SK-N-SH (cell line): ENCODE results near the gene XRN2. TPM values are rescaled to one million over a fixed set of nuclear protein-coding genes. Genes with fewer than 3 reads are reported as not detected.

Experiments
- CTCF ChIA-PET: fragments of 300-600, 350-600 bp; formaldehyde crosslinking; extraction: SDS; loops from one replicate; lab custom pipeline; 2021; lab: Yijun Ruan, JAX
- POLR2A ChIA-PET: fragments of 350-600 bp; sonication (Branson Sonifier 250); formaldehyde crosslinking; extraction: SDS; loops from one replicate; lab custom pipeline; 2020; ENCODE audit warnings: antibody characterized with exemption, inconsistent platforms; lab: Yijun Ruan, JAX
- DNase-seq: peaks from one replicate; pipeline ENCODE4 v3.0.0; 2012
- H2AFZ ChIP-seq: fragments of 200-600 bp; sonication (generic); 2 replicates; pipeline ENCODE4 v1.8.1; 2016; ENCODE audit warnings: antibody characterized with exemption, mild to moderate bottlenecking, low read depth
- H3F3A ChIP-seq: fragments of 200-600 bp; sonication (generic); replicated peaks from 2 replicates; pipeline ENCODE3; 2016; ENCODE audit warnings: antibody characterized with exemption, mild to moderate bottlenecking; ENCODE audit not compliant: insufficient read depth
- H3K27ac ChIP-seq, 2 experiments: fragments of 200-500 bp in 1 of 2; fragments of 200-600 bp in 1 of 2; sonication (Bioruptor generic) in 1 of 2; sonication (generic), shearing (Covaris generic) in 1 of 2; 2 replicates each; pipeline versions ENCODE4 v1.5.1 to v1.6.1; 2014 to 2016; ENCODE audit warnings: low read depth in 2 of 2, inconsistent platforms in 1 of 2, low read length in 1 of 2, mild to moderate bottlenecking in 1 of 2, mixed read lengths in 1 of 2
- H3K27me3 ChIP-seq: fragments of 200-600 bp; sonication (generic), shearing (Covaris generic); 2 replicates; pipeline ENCODE4 v1.6.1; 2016; ENCODE audit warnings: mixed run types; ENCODE audit not compliant: insufficient read depth
- H3K36me3 ChIP-seq, 2 experiments: fragments of 200-500 bp in 1 of 2; fragments of 200-600 bp in 1 of 2; sonication (Bioruptor generic) in 1 of 2; sonication (generic) in 1 of 2; replicated peaks in 1 of 2; 2 replicates each; pipeline versions ENCODE3 to v1.5.1; 2014 to 2016; ENCODE audit warnings: low read length in 1 of 2, mild to moderate bottlenecking in 1 of 2; ENCODE audit not compliant: insufficient read depth in 2 of 2, control insufficient read depth in 1 of 2
- H3K4me1 ChIP-seq, 2 experiments: fragments of 200-500 bp in 1 of 2; fragments of 200-600 bp in 1 of 2; sonication (Bioruptor generic) in 1 of 2; sonication (generic), shearing (Covaris generic) in 1 of 2; 2 replicates each; pipeline versions ENCODE4 v1.5.1 to v1.6.1; 2014 to 2016; ENCODE audit warnings: low read depth in 1 of 2, low read length in 1 of 2, mixed run types in 1 of 2; ENCODE audit not compliant: insufficient read depth in 2 of 2, control insufficient read depth in 1 of 2
- H3K4me2 ChIP-seq: fragments of 200-600 bp; sonication (generic), shearing (Covaris generic); 2 replicates; pipeline ENCODE4 v1.6.1; 2017; ENCODE audit warnings: mixed run types
- H3K4me3 ChIP-seq, 2 experiments: fragments of 200-500 bp in 1 of 2; fragments of 200-600 bp in 1 of 2; sonication (Bioruptor generic) in 1 of 2; sonication (generic), shearing (Covaris generic) in 1 of 2; 2 replicates each; pipeline versions ENCODE4 v1.5.1 to v1.8.1; 2014 to 2016; ENCODE audit warnings: low read depth in 2 of 2, inconsistent platforms in 1 of 2, low read length in 1 of 2, mild to moderate bottlenecking in 1 of 2, mixed read lengths in 1 of 2, moderate library complexity in 1 of 2
- H3K79me2 ChIP-seq: fragments of 200-600 bp; sonication (generic); 2 replicates; pipeline ENCODE4 v1.8.1; 2017; ENCODE audit warnings: mild to moderate bottlenecking; ENCODE audit not compliant: insufficient read depth
- H3K9ac ChIP-seq: fragments of 200-600 bp; sonication (generic); 2 replicates; pipeline ENCODE4 v1.6.1; 2017; ENCODE audit warnings: mixed run types
- H3K9me2 ChIP-seq: fragments of 200-600 bp; sonication (generic); 2 replicates; pipeline ENCODE4 v1.6.1; 2017; ENCODE audit warnings: mixed run types
- H3K9me3 ChIP-seq: fragments of 200-600 bp; sonication (generic); 2 replicates; pipeline ENCODE4 v1.6.1; 2017; ENCODE audit warnings: mixed run types, mild to moderate bottlenecking, moderate library complexity
- H4K20me1 ChIP-seq: fragments of 200-600 bp; sonication (generic); 2 replicates; pipeline ENCODE4 v1.6.1; 2017; ENCODE audit warnings: mild to moderate bottlenecking, mixed run types; ENCODE audit not compliant: insufficient read depth
- ELF1 ChIP-seq: IDR thresholded peaks from 2 replicates; pipeline ENCODE4 v1.4.0; 2012
- EP300 ChIP-seq, 2 experiments: IDR thresholded peaks; 2 replicates each; pipeline versions ENCODE4 v1.4.0 to v1.6.1; 2012; ENCODE audit warnings: borderline replicate concordance in 1 of 2, low read depth in 1 of 2, low read length in 1 of 2
- EZH2phosphoT487 ChIP-seq: fragments of 200-600 bp; sonication (generic); IDR thresholded peaks from 2 replicates; pipeline ENCODE4 v1.6.1; 2017; ENCODE audit warnings: low read depth, mixed run types, mild to moderate bottlenecking, antibody characterized with exemption, moderate library complexity, borderline replicate concordance
- FOXJ3 ChIP-seq: sonication (generic); formaldehyde crosslinking; IDR thresholded peaks from 2 replicates; pipeline ENCODE4 v1.5.1; 2020; ENCODE audit warnings: mild to moderate bottlenecking, missing genetic modification reagents
- FOXM1 ChIP-seq: IDR thresholded peaks from 2 replicates; pipeline ENCODE4 v1.4.0; 2012; ENCODE audit warnings: low read depth, mild to moderate bottlenecking
- GATA2 ChIP-seq: sonication (generic); formaldehyde crosslinking; IDR thresholded peaks from 2 replicates; pipeline ENCODE4 v1.5.0; 2020; ENCODE audit warnings: mild to moderate bottlenecking, missing genetic modification reagents
- NFIC ChIP-seq: IDR thresholded peaks from 2 replicates; pipeline ENCODE4 v1.4.0; 2012; ENCODE audit warnings: borderline replicate concordance
- RAD21 ChIP-seq: IDR thresholded peaks from 2 replicates; pipeline ENCODE4 v1.6.1; 2012; ENCODE audit warnings: mild to moderate bottlenecking, low read length
- RCOR1 ChIP-seq: fragments of 150-350 bp; IDR thresholded peaks from 2 replicates; pipeline ENCODE4 v1.6.1; 2017; ENCODE audit warnings: antibody characterized with exemption, low read length
- RFX5 ChIP-seq: IDR thresholded peaks from 2 replicates; pipeline ENCODE4 v1.6.1; 2012; ENCODE audit warnings: mild to moderate bottlenecking, improper control_type of control experiment, low read length
- RXRA ChIP-seq: IDR thresholded peaks from 2 replicates; pipeline ENCODE4 v1.4.0; 2012; ENCODE audit warnings: low read depth, mild to moderate bottlenecking, borderline replicate concordance
- SIN3A ChIP-seq: IDR thresholded peaks from 2 replicates; pipeline ENCODE4 v1.6.1; 2012; ENCODE audit warnings: low read depth, mild to moderate bottlenecking, low read length, moderate library complexity, borderline replicate concordance
- TAF1 ChIP-seq: IDR thresholded peaks from 2 replicates; pipeline ENCODE4 v1.6.1; 2012; ENCODE audit warnings: low read depth, mild to moderate bottlenecking, low read length, moderate library complexity, borderline replicate concordance
- USF1 ChIP-seq: IDR thresholded peaks from 2 replicates; pipeline ENCODE4 v1.4.0; 2012; ENCODE audit warnings: low read depth, borderline replicate concordance
- ZBTB33 ChIP-seq: IDR thresholded peaks from 2 replicates; pipeline ENCODE4 v1.4.0; 2012; ENCODE audit warnings: low read depth, borderline replicate concordance
- WGBS: methylation state at CpG from one replicate; pipeline ENCODE4 v1.1.6; 2017; ENCODE audit warnings: low lambda C conversion rate; 5-methylcytosine and 5-hydroxymethylcytosine counted together
- polyA plus RNA-seq, 3 experiments: library from polyadenylated mRNA; depleted of rRNA; stranded (reverse); fragments of >200 nt; gene quantifications; 2 replicates each; pipeline ENCODE4 v1.2.3, GENCODE V29; 2012
- TF ChIP-seq, protein P1 (sequence below): IDR thresholded peaks from 2 replicates; pipeline ENCODE4 v1.6.1; 2012; ENCODE audit warnings: mild to moderate bottlenecking, low read depth, low read length, moderate library complexity

Gene XRN2
- polyA plus RNA-seq, 1 of the 3 experiments (the other 2 are of a cell fraction): 44.5 TPM

GRCh38 chr20:21378259-21378658 is 75.1 kb downstream of the XRN2 start (continued):
- TF ChIP-seq, protein P1, sequence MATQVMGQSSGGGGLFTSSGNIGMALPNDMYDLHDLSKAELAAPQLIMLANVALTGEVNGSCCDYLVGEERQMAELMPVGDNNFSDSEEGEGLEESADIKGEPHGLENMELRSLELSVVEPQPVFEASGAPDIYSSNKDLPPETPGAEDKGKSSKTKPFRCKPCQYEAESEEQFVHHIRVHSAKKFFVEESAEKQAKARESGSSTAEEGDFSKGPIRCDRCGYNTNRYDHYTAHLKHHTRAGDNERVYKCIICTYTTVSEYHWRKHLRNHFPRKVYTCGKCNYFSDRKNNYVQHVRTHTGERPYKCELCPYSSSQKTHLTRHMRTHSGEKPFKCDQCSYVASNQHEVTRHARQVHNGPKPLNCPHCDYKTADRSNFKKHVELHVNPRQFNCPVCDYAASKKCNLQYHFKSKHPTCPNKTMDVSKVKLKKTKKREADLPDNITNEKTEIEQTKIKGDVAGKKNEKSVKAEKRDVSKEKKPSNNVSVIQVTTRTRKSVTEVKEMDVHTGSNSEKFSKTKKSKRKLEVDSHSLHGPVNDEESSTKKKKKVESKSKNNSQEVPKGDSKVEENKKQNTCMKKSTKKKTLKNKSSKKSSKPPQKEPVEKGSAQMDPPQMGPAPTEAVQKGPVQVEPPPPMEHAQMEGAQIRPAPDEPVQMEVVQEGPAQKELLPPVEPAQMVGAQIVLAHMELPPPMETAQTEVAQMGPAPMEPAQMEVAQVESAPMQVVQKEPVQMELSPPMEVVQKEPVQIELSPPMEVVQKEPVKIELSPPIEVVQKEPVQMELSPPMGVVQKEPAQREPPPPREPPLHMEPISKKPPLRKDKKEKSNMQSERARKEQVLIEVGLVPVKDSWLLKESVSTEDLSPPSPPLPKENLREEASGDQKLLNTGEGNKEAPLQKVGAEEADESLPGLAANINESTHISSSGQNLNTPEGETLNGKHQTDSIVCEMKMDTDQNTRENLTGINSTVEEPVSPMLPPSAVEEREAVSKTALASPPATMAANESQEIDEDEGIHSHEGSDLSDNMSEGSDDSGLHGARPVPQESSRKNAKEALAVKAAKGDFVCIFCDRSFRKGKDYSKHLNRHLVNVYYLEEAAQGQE: no peak
- no peak for TF ChIP-seq EZH2phosphoT487
- TF ChIP-seq SIN3A: no peak
- no peak for TF ChIP-seq NFIC
- no peak for TF ChIP-seq FOXJ3
- TF ChIP-seq RAD21: no peak
- no peak for TF ChIP-seq GATA2 (CRISPR knock-in tag)
- TF ChIP-seq ZBTB33: no peak
- no peak for TF ChIP-seq RFX5
- TF ChIP-seq FOXM1: no peak
- no peak for TF ChIP-seq ELF1

DNA sequence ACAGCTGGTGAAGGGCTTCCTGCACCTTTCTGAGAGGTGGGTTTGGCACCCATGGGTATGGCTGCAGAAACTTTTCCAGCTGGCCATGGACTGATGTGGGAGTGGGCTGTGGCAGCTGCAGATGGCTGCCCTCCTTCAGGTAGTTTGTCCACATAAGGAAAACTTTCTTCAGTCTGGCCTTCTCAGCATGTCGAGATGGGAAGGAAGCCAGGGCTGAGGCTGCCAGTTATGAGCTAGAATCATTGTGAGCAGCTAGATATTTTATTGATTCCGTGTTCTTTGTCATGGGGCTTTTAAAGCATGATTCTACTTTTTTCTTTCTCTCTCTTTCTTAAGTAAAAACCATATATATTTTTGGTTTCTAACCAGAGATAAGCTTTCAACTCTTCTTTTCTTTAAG is 77.6 kb downstream of the XRN2 start:
- no peak overlapping the region for H2AFZ ChIP-seq
- H3K27me3 ChIP-seq: no peaks in the 10 kb centered on the region
- CTCF ChIA-PET: interaction anchor here (1.9 kb wide), 1 partner anchor 145 kb away, joined by 6 read pairs; no protein-coding TSS in a partner anchor
- H3K9me3 ChIP-seq: no peaks in the 10 kb centered on the region
- no peak overlapping the region for H3K9ac ChIP-seq
- peaks cover 27% of the 10 kb centered on the region; the same call in 1 of the 2 replicates for H3K79me2 ChIP-seq
- no peak for DNase-seq
- no peak overlapping the region for H3K4me2 ChIP-seq
- no peaks in the 10 kb centered on the region; the same call in none of the 2 replicates for H4K20me1 ChIP-seq
- H3K36me3 ChIP-seq: peaks cover 50 to 54% of the 10 kb centered on the region in 2 experiments
- TF ChIP-seq ZBTB33: no peak
- no peak for TF ChIP-seq TAF1
- TF ChIP-seq USF1: no peak
- no peak for TF ChIP-seq FOXM1
- no peak for TF ChIP-seq RCOR1
- TF ChIP-seq, protein P1: no peak
- TF ChIP-seq EP300 (IDR thresholded peaks at IDR 0.05; ENCODE audit: borderline replicate concordance in 1 of 2, low read depth in 1 of 2, low read length in 1 of 2): no peak
- no peak for TF ChIP-seq RXRA
- no peaks in the 10 kb centered on the region for H3F3A ChIP-seq
- H3K27ac ChIP-seq: no peak overlapping the region
- WGBS: 86% methylated on average over 2 of the region's 2 CpGs
- H3K4me1 ChIP-seq: peaks cover 0 to 3% of the 10 kb centered on the region in 2 experiments; a peak in 1 of 4 replicates
- H3K9me2 ChIP-seq: no peaks in the 10 kb centered on the region
- no peak overlapping the region for H3K4me3 ChIP-seq
- POLR2A ChIA-PET: interaction anchor here (0.7 kb wide), 1 partner anchor 9 kb away, joined by 3 read pairs; no protein-coding TSS in a partner anchor
